HCT116 (cell line): ENCODE results near the gene SPCS2.

ENCODE experiments used
- CTCF ChIP-seq, 3 experiments: fragments of 200-600 bp in 1 of 3; sonication (generic) in 1 of 3; IDR thresholded peaks in 2 of 3; conservative IDR thresholded peaks in 1 of 3; 2 replicates each; pipeline ENCODE4 v1.5.1; 2012 to 2017; ENCODE audit warnings: low read depth in 2 of 3, low read length in 2 of 3, antibody characterized with exemption in 1 of 3, borderline replicate concordance in 1 of 3, control low read depth in 1 of 3, mild to moderate bottlenecking in 1 of 3, mixed read lengths in 1 of 3, mixed run types in 1 of 3, moderate library complexity in 1 of 3; ENCODE audit not compliant: insufficient read depth in 1 of 3
- EZH2phosphoT487 ChIP-seq: fragments of 200-600 bp; IDR thresholded peaks from 2 replicates; pipeline ENCODE4 v1.6.1; 2018; ENCODE audit warnings: antibody characterized with exemption, borderline replicate concordance
- POLR2A ChIP-seq: IDR thresholded peaks from 2 replicates; pipeline ENCODE4 v1.7.0; 2011; ENCODE audit warnings: borderline replicate concordance; ENCODE audit not compliant: insufficient read depth, insufficient read length; ENCODE audit errors: extremely low read depth
- SRF ChIP-seq: IDR thresholded peaks from 2 replicates; pipeline ENCODE4 v1.6.1; 2012; ENCODE audit warnings: low read depth
- ZNF274 ChIP-seq: fragments of 200-500 bp; sonication (Bioruptor generic); IDR thresholded peaks from 2 replicates; pipeline ENCODE4 v1.6.1; 2014; ENCODE audit warnings: mild to moderate bottlenecking, low read depth, low read length, inconsistent platforms

GRCh38 chr11:75022296-75022695 lies 73.2 kb downstream of the SPCS2 start:
- TF ChIP-seq CTCF (IDR thresholded peaks at IDR 0.05 in 2 of 3, conservative IDR thresholded peaks at IDR 0.05 in 1 of 3; ENCODE audit: borderline replicate concordance in 1 of 3, insufficient read depth in 1 of 3, low read depth in 2 of 3, low read length in 2 of 3) (no peak), SRF (no peak), POLR2A (no peak), ZNF274 (no peak), EZH2phosphoT487 (no peak)
